IMR-90 (cell line): ENCODE data around the gene UGT3A1. TPM values are rescaled to one million over a fixed set of nuclear protein-coding genes. Genes with fewer than 3 reads are reported as not detected.

Experiments used
- ATAC-seq: fragments of 200-7000 bp; cut with Tn5 transposase; 2 replicates; pipeline ENCODE4 v1.9.1; 2020; ENCODE audit warnings: low read depth, mild to moderate bottlenecking, moderate library complexity
- BruUV-seq: library from RNA; stranded (reverse); fragments of 400-500 nt; replicated peaks from 2 replicates; lab custom pipeline; 2021; lab: Mats Ljungman, UMichigan
- CTCF ChIA-PET: fragments of 300-600 bp; formaldehyde crosslinking; extraction: SDS; loops from one replicate; lab custom pipeline; 2021; ENCODE audit warnings: antibody characterized with exemption; lab: Yijun Ruan, JAX
- POLR2A ChIA-PET: fragments of 300-600 bp; sonication (Branson Sonifier 250); formaldehyde crosslinking; loops from one replicate; lab custom pipeline; 2022; ENCODE audit warnings: antibody characterized with exemption; ENCODE audit not compliant: unreplicated experiment; lab: Charles Lee
- DNase-seq: peaks from one replicate; pipeline ENCODE4 v3.0.0; 2013
- H2AFZ ChIP-seq: replicated peaks from 2 replicates; pipeline ENCODE3; 2013; ENCODE audit warnings: low read length, mild to moderate bottlenecking; ENCODE audit not compliant: poor library complexity
- H2AK5ac ChIP-seq: 2 replicates; pipeline ENCODE4 v1.6.1; 2013; ENCODE audit warnings: low read depth, low read length, inconsistent platforms
- H2AK9ac ChIP-seq: replicated peaks from 2 replicates; pipeline ENCODE3; 2013; ENCODE audit warnings: mild to moderate bottlenecking, low read depth, low read length, moderate library complexity; ENCODE audit not compliant: poor library complexity
- H2BK120ac ChIP-seq: 2 replicates; pipeline ENCODE4 v1.6.1; 2013; ENCODE audit warnings: low read depth, low read length, inconsistent platforms
- H2BK15ac ChIP-seq: 3 replicates; pipeline ENCODE4 v1.6.1; 2013; ENCODE audit warnings: low read depth, low read length, inconsistent platforms
- H2BK20ac ChIP-seq: 2 replicates; pipeline ENCODE4 v1.6.1; 2013; ENCODE audit warnings: low read depth, mild to moderate bottlenecking, inconsistent platforms, low read length, moderate library complexity
- H2BK5ac ChIP-seq: 2 replicates; pipeline ENCODE4 v1.6.1; 2013; ENCODE audit warnings: mild to moderate bottlenecking, low read depth, low read length, inconsistent platforms; ENCODE audit not compliant: poor library complexity, severe bottlenecking
- H3K14ac ChIP-seq: replicated peaks from 2 replicates; pipeline ENCODE4 v1.6.1; 2013; ENCODE audit warnings: low read depth, low read length, inconsistent platforms
- H3K18ac ChIP-seq: 2 replicates; pipeline ENCODE4 v1.6.1; 2013; ENCODE audit warnings: low read depth, low read length, control low read depth
- H3K23ac ChIP-seq: 2 replicates; pipeline ENCODE4 v1.6.1; 2013; ENCODE audit warnings: low read depth, low read length, inconsistent platforms
- H3K27ac ChIP-seq: 2 replicates; pipeline ENCODE4 v1.5.1; 2013; ENCODE audit warnings: mild to moderate bottlenecking, control low read depth, low read length; ENCODE audit not compliant: insufficient read depth
- H3K27me3 ChIP-seq: 2 replicates; pipeline ENCODE4 v1.6.1; 2013; ENCODE audit warnings: low read length; ENCODE audit not compliant: control insufficient read depth, insufficient read depth
- H3K36me3 ChIP-seq: 2 replicates; pipeline ENCODE4 v1.6.1; 2013; ENCODE audit warnings: low read length, mixed read lengths; ENCODE audit not compliant: control insufficient read depth, insufficient read depth
- H3K4ac ChIP-seq: 2 replicates; pipeline ENCODE4 v1.6.1; 2013; ENCODE audit warnings: low read depth, low read length, inconsistent platforms
- H3K4me1 ChIP-seq: 2 replicates; pipeline ENCODE4 v1.6.1; 2013; ENCODE audit warnings: low read length, mixed read lengths; ENCODE audit not compliant: control insufficient read depth, insufficient read depth
- H3K4me2 ChIP-seq: 2 replicates; pipeline ENCODE4 v1.6.1; 2013; ENCODE audit warnings: low read depth, mild to moderate bottlenecking, control low read depth, low read length, moderate library complexity
- H3K4me3 ChIP-seq: 2 replicates; pipeline ENCODE4 v1.5.1; 2013; ENCODE audit warnings: low read depth, mild to moderate bottlenecking, control low read depth, low read length, moderate library complexity; ENCODE audit not compliant: insufficient read depth
- H3K56ac ChIP-seq: 2 replicates; pipeline ENCODE4 v1.6.1; 2013; ENCODE audit warnings: low read length, inconsistent platforms; ENCODE audit not compliant: insufficient read depth; ENCODE audit errors: extremely low read depth
- H3K79me1 ChIP-seq, 2 experiments: 2 replicates each; pipeline ENCODE4 v1.6.1; 2013; ENCODE audit warnings: low read length in 2 of 2, inconsistent platforms in 1 of 2, low read depth in 1 of 2
- H3K9ac ChIP-seq: 2 replicates; pipeline ENCODE4 v1.6.1; 2013; ENCODE audit warnings: low read depth, low read length, control low read depth
- H3K9me1 ChIP-seq: 2 replicates; pipeline ENCODE4 v1.6.1; 2013; ENCODE audit warnings: low read length, inconsistent platforms; ENCODE audit not compliant: insufficient read depth
- H3K9me3 ChIP-seq: 2 replicates; pipeline ENCODE4 v1.6.1; 2013; ENCODE audit warnings: low read length; ENCODE audit not compliant: control insufficient read depth, insufficient read depth
- H4K20me1 ChIP-seq: 2 replicates; pipeline ENCODE4 v1.6.1; 2013; ENCODE audit warnings: low read length, inconsistent platforms; ENCODE audit not compliant: insufficient read depth
- H4K5ac ChIP-seq: 2 replicates; pipeline ENCODE4 v1.6.1; 2013; ENCODE audit warnings: mild to moderate bottlenecking, low read depth, low read length, control low read depth
- H4K8ac ChIP-seq, 2 experiments: 2 replicates each; pipeline ENCODE4 v1.6.1; 2013; ENCODE audit warnings: low read depth in 2 of 2, low read length in 2 of 2, control low read depth in 1 of 2, inconsistent platforms in 1 of 2
- H4K91ac ChIP-seq: 2 replicates; pipeline ENCODE4 v1.6.1; 2013; ENCODE audit warnings: low read depth, low read length, inconsistent platforms; ENCODE audit not compliant: insufficient read depth
- CEBPB ChIP-seq: IDR thresholded peaks from 2 replicates; pipeline ENCODE4 v1.6.1; 2012; ENCODE audit warnings: low read depth, low read length, improper control_type of control experiment
- CHD1 ChIP-seq: IDR thresholded peaks from 2 replicates; pipeline ENCODE4 v1.6.1; 2012; ENCODE audit warnings: low read depth, low read length, improper control_type of control experiment
- FOS ChIP-seq: fragments of 150-350 bp; IDR thresholded peaks from 2 replicates; pipeline ENCODE4 v1.6.1; 2016; ENCODE audit warnings: low read depth, low read length
- MAZ ChIP-seq: IDR thresholded peaks from 2 replicates; pipeline ENCODE4 v1.6.1; 2012; ENCODE audit warnings: low read depth, mild to moderate bottlenecking, low read length, improper control_type of control experiment, moderate library complexity, borderline replicate concordance
- MXI1 ChIP-seq: IDR thresholded peaks from 2 replicates; pipeline ENCODE4 v1.6.1; 2012; ENCODE audit warnings: low read depth, mild to moderate bottlenecking, low read length, moderate library complexity, borderline replicate concordance
- POLR2A ChIP-seq: IDR thresholded peaks from 2 replicates; pipeline ENCODE4 v1.6.1; 2012; ENCODE audit warnings: mild to moderate bottlenecking, low read depth, low read length
- USF2 ChIP-seq: fragments of 150-350 bp; IDR thresholded peaks from 2 replicates; pipeline ENCODE4 v1.6.1; 2017; ENCODE audit warnings: mild to moderate bottlenecking, antibody characterized with exemption, low read length, low read depth
- WGBS, 2 experiments: methylation state at CpG; one replicate each; pipeline versions ENCODE4 v1.1.5 to v1.1.7; 2013; ENCODE audit warnings: missing lambda C conversion rate in 2 of 2; ENCODE audit not compliant: insufficient read length in 1 of 2; ENCODE audit errors: extremely low coverage in 2 of 2; 5-methylcytosine and 5-hydroxymethylcytosine counted together
- dilution Hi-C: fragments of 300-500 bp; cut with HindIII; formaldehyde crosslinking; loops from one replicate; pipeline ENCODE4 v1.14.3; 2018; ENCODE audit warnings: low sequenced_read_pairs; ENCODE audit not compliant: unreplicated experiment
- in situ Hi-C: fragments of 300-500 bp; cut with MboI; formaldehyde crosslinking; loops from 3 replicates; pipeline ENCODE4 v1.14.3; 2019; ENCODE audit warnings: low sequenced_read_pairs, inconsistent platforms, mixed read lengths
- intact Hi-C: fragments of 100-400 bp; cut with micrococcal nuclease; formaldehyde crosslinking; loops from 2 replicates; pipeline ENCODE4 v1.10.0; 2022
- polyA plus RNA-seq, 3 experiments: library from polyadenylated mRNA; depleted of rRNA; stranded (reverse); fragments of >200 nt; gene quantifications; 2 replicates each; pipeline ENCODE4 v1.2.3, GENCODE V29; 2012; ENCODE audit warnings: low replicate concordance in 1 of 3
- total RNA-seq: library from RNA; depleted of rRNA; stranded (reverse); fragments of >200 nt; gene quantifications from 2 replicates; pipeline ENCODE4 v1.2.3, GENCODE V29; 2012

Gene UGT3A1
- total and polyA plus RNA-seq, 2 of the 4 experiments (the other 2 are of a cell fraction) = not detected

- no peaks in the 10 kb centered on the region for H4K20me1 ChIP-seq
- H3K4me3 ChIP-seq = no peak overlapping the region
- intact Hi-C loops = loop anchor here (10.0 kb wide), 1 partner anchor 1446 kb away; no protein-coding TSS in a partner anchor
- H3K4me2 ChIP-seq = no peak overlapping the region
- peak overlapping the region; percentile 95 for H4K91ac ChIP-seq
- ChIA-PET CTCF (no interaction called here), POLR2A (no interaction called here)
- H3K4ac ChIP-seq = peak overlapping the region; percentile 99
- WGBS, 2 experiments = 81% methylated on average over 7 of the region's 11 CpGs; no CpG with 5 or more reads in 1 of the 2 experiments
- H3K18ac ChIP-seq = peak overlapping the region; percentile 99; the same call in 1 of the 2 replicates
- in situ Hi-C loops = loop anchor here (5.0 to 10.0 kb wide), 4 partner anchors 144 to 829 kb away; partner anchors contain the start of gene SPEF2
- no peaks in the 10 kb centered on the region for H3K27me3 ChIP-seq
- H3K36me3 ChIP-seq = no peaks in the 10 kb centered on the region
- H3K14ac ChIP-seq = no peak overlapping the region; the same call in 1 of the 2 replicates
- H2BK15ac ChIP-seq = peak overlapping the region; percentile 76; the same call in 2 of the 3 replicates
- dilution Hi-C loops = no loop called here
- peaks cover 8% of the 10 kb centered on the region for H3K9me1 ChIP-seq
- peak overlapping the region; percentile 98 for H2BK20ac ChIP-seq
- no peaks in the 10 kb centered on the region for H3K79me1 ChIP-seq
- H2AK5ac ChIP-seq = peak overlapping the region; percentile 82
- ATAC-seq (no peak), DNase-seq (no peak)
- H2BK120ac ChIP-seq = peak overlapping the region; percentile 99
- no peak overlapping the region for H3K23ac ChIP-seq
- no TSS peak for BruUV-seq
- H3K56ac ChIP-seq = no peak overlapping the region
- peaks cover 9% of the 10 kb centered on the region for H3K4me1 ChIP-seq
- H3K9me3 ChIP-seq = peaks cover 4% of the 10 kb centered on the region; the same call in 1 of the 2 replicates
- peak overlapping the region in 1 of 2 experiments; percentile 44; a peak in 1 of 4 replicates for H4K8ac ChIP-seq
- no peak overlapping the region for H2AFZ ChIP-seq
- TF ChIP-seq MXI1 (no peak), CHD1 (no peak), MAZ (no peak), POLR2A (no peak), FOS (no peak), CEBPB (no peak), USF2 (no peak)
- H2BK5ac ChIP-seq = no peak overlapping the region
- H4K5ac ChIP-seq = no peak overlapping the region
- H2AK9ac ChIP-seq = no peak overlapping the region
- H3K27ac ChIP-seq = no peak overlapping the region
- no peak overlapping the region for H3K9ac ChIP-seq
Observed at GRCh38 chr5:35920890-35921289, 70.3 kb downstream of the UGT3A1 start.
